Epithelial cell of esophagus (primary cell): ENCODE results near the gene HCK.

Experiments
- DNase-seq: peaks from one replicate; pipeline ENCODE4 v3.0.0; 2010; ENCODE audit warnings: low read depth
- H3K4me3 ChIP-seq: 2 replicates; pipeline ENCODE4 v1.5.1; 2011; ENCODE audit warnings: mild to moderate bottlenecking, low read length, control low read depth
- CTCF ChIP-seq: IDR thresholded peaks from 2 replicates; pipeline ENCODE4 v1.5.1; 2011; ENCODE audit warnings: low read depth, mild to moderate bottlenecking, low read length, control low read depth, inconsistent platforms; ENCODE audit not compliant: insufficient read depth; ENCODE audit errors: missing control alignments

Gene HCK

GRCh38 chr20:32057656-32058184, 5.7 kb downstream of the HCK start:
- no peak for DNase-seq
- H3K4me3 ChIP-seq, result no peak overlapping the region
- no peak for TF ChIP-seq CTCF

- DNase-seq, result no peak
- no peak overlapping the region for H3K4me3 ChIP-seq
- no peak for TF ChIP-seq CTCF
Observed at GRCh38 chr20:32059189-32059588, 7.1 kb downstream of the HCK start.

DNA sequence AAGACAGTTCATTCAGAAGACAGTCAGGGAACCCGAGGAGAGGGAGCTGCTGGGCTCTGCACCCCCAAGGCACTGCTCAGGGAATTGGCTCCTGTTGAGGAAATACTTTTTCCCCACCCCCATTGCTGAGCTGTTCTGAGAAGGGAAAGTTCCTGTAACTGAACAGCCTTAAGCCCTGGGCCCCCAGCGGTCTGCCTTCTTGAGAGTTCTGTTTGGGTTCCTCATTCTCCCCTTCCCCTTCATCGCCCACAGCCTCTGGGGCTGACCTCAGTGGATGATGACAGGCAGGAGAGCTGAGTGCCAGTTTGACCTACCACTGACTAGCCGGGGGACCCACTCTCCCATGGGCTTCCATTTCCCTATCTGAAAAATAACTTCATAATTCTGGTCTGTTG, 10.7 kb downstream of the HCK start:
- DNase-seq, result no peak
- TF ChIP-seq CTCF, result no peak
- H3K4me3 ChIP-seq, result no peak overlapping the region

GRCh38 chr20:32063695-32064094, 11.7 kb downstream of the HCK start:
- no peak for DNase-seq
- no peak overlapping the region for H3K4me3 ChIP-seq
- no peak for TF ChIP-seq CTCF

GRCh38 chr20:32064667-32065066, 12.6 kb downstream of the HCK start:
- H3K4me3 ChIP-seq, result no peak overlapping the region
- DNase-seq, result no peak
- no peak for TF ChIP-seq CTCF

DNA sequence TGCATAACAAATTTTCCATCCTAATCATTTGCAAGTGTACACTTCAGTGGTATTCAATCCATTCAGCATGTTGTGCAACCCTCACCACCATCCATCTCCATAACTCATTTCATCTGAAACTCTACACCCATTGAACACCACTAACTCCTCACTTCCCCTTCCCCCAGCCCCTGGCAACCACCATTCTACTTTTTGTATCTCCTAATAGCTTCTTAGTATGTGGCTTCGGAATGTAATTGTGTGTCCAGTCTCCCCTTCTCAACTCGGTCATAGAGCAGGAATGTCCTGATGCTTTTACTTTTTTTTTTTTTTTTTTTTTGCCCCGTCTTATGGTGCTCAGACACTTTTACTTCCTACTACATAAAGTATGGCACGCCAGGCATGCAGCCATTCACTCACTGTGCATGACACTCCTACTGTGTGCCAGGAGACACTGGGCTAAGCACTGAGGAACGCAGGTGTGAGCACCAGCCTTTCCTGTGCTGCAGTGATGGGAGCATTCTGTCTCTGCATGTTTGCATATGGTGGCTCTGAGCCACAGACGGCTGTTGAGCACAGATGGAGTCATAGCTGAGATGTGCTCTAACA, 15.3 kb downstream of the HCK start:
- no peak for TF ChIP-seq CTCF
- DNase-seq, result no peak
- no peak overlapping the region for H3K4me3 ChIP-seq

DNA sequence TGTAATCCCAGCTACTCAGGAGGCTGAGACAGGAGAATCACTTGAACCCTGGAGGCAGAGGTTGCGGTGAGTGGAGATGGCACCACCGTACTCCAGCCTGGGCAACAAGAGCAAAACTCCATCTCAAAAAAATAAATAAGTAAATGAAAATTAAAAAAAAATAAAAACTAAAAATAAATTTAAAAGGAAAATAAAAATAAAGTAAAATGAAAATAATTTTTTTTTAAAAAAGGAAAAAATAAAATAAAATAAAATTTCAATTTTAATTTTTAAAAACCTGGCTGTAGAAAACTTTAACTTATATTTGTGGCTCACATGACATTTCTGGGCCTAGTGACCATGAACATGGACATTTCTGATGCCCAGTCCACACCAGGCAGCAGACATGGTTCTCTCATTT, 16.1 kb downstream of the HCK start:
- TF ChIP-seq CTCF, result no peak
- no peak overlapping the region for H3K4me3 ChIP-seq
- no peak for DNase-seq
